GM12872 (cell line): ENCODE measurements around the gene TEC.

Experiments used
- CTCF ChIP-seq: IDR thresholded peaks from 3 replicates; pipeline ENCODE4 v1.5.1; 2011; ENCODE audit warnings: low read depth, mild to moderate bottlenecking, low read length, moderate library complexity; ENCODE audit not compliant: insufficient read depth

The TEC gene

GRCh38 chr4:48271626-48272025 lies 2.0 kb upstream of the TEC start:
- no peak for TF ChIP-seq CTCF

GRCh38 chr4:48270951-48271473 lies 1.4 kb upstream of the TEC start:
- TF ChIP-seq CTCF: no peak

- TF ChIP-seq CTCF: no peak
Measured at GRCh38 chr4:48270523-48270897, 872 bp upstream of the TEC start.

- peak; percentile 38 for TF ChIP-seq CTCF
Measured at GRCh38 chr4:48269861-48270522, 354 bp upstream of the TEC start.

GRCh38 chr4:48267574-48267973 lies 2.1 kb downstream of the TEC start:
- no peak for TF ChIP-seq CTCF

- TF ChIP-seq CTCF: no peak
Measured at GRCh38 chr4:48266781-48267180, 2.9 kb downstream of the TEC start.

- TF ChIP-seq CTCF: no peak
Measured at GRCh38 chr4:48262926-48263325, 6.7 kb downstream of the TEC start.
